Measurements from ENCODE around the gene PSG4.

DNA sequence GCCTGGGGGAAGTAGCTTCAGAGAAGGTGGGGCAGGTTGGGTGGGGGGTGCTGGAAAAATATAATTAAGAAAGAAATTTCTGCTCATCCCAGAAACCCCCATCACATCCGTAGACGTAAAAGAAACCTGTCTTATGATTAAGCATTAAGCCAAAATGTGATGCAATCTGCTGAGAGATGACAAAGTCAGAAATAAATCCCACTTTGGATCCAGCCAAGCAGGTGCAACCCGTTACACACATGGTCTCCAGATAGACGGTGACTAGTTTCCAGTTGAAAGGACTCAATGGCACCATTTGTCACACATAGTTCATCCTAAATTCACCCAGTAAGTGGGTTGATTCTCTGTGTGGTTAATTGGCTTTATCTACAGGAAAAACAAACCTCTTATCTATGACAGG, 53.2 kb downstream of the PSG4 start:
- no peak for TF ChIP-seq CREB1 (CRISPR knock-in tag; IDR thresholded peaks at IDR 0.05; ENCODE audit: low read depth)
- TF ChIP-seq, protein P1, sequence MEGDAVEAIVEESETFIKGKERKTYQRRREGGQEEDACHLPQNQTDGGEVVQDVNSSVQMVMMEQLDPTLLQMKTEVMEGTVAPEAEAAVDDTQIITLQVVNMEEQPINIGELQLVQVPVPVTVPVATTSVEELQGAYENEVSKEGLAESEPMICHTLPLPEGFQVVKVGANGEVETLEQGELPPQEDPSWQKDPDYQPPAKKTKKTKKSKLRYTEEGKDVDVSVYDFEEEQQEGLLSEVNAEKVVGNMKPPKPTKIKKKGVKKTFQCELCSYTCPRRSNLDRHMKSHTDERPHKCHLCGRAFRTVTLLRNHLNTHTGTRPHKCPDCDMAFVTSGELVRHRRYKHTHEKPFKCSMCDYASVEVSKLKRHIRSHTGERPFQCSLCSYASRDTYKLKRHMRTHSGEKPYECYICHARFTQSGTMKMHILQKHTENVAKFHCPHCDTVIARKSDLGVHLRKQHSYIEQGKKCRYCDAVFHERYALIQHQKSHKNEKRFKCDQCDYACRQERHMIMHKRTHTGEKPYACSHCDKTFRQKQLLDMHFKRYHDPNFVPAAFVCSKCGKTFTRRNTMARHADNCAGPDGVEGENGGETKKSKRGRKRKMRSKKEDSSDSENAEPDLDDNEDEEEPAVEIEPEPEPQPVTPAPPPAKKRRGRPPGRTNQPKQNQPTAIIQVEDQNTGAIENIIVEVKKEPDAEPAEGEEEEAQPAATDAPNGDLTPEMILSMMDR (conservative IDR thresholded peaks at IDR 0.05; ENCODE audit: low read depth in 2 of 2): no peak

All from GM23338 (cell line).